GM23248 (cell line): ENCODE measurements around the gene TYMP.

Source experiments
- EZH2 ChIP-seq: fragments of 200-600 bp; sonication (generic); IDR thresholded peaks from 2 replicates; pipeline ENCODE4 v1.6.1; 2018; ENCODE audit warnings: antibody characterized with exemption, mild to moderate bottlenecking; ENCODE audit not compliant: insufficient read depth, poor library complexity, severe bottlenecking
- EZH2phosphoT487 ChIP-seq: fragments of 200-600 bp; sonication (generic); IDR thresholded peaks from 2 replicates; pipeline ENCODE4 v1.6.1; 2018; ENCODE audit warnings: antibody characterized with exemption, moderate library complexity, mild to moderate bottlenecking, low read depth; ENCODE audit not compliant: insufficient read depth

- no peak for TF ChIP-seq EZH2phosphoT487
- no peak for TF ChIP-seq EZH2
Measured at GRCh38 chr22:50563413-50564160, 33.8 kb upstream of the TYMP start.
